B cell (primary cell): ENCODE data around the gene FBXL4. TPM values are rescaled to one million over a fixed set of nuclear protein-coding genes. Genes with fewer than 3 reads are reported as not detected.

Experiments used
- ATAC-seq: fragments of 200-7000 bp; cut with Tn5 transposase; one replicate; pipeline ENCODE4 v1.10.0; 2021; ENCODE audit warnings: low read depth, mild to moderate bottlenecking, moderate number of reproducible peaks, moderate library complexity
- CTCF ChIA-PET: fragments of 350-600 bp; sonication (Branson Sonifier 250); formaldehyde crosslinking; loops from one replicate; lab custom pipeline; 2021; ENCODE audit warnings: antibody characterized with exemption, inconsistent platforms; lab: Charles Lee
- POLR2A ChIA-PET: fragments of 350-600 bp; sonication (Branson Sonifier 250); formaldehyde crosslinking; loops from one replicate; lab custom pipeline; 2021; ENCODE audit warnings: antibody characterized with exemption; lab: Charles Lee
- DNase-seq: peaks from one replicate; pipeline ENCODE4 v3.0.0; 2013
- H2AFZ ChIP-seq: 2 replicates; pipeline ENCODE4 v1.6.1; 2012; ENCODE audit warnings: mild to moderate bottlenecking, low read depth, low read length; ENCODE audit not compliant: insufficient read depth, poor library complexity, severe bottlenecking
- H3K27ac ChIP-seq, 2 donors: 1 replicate in 1 of 2; 2 replicates in 1 of 2; pipeline ENCODE4 v1.5.1; 2012 to 2013; ENCODE audit warnings: low read length in 2 of 2, mild to moderate bottlenecking in 2 of 2, moderate library complexity in 1 of 2
- H3K27me3 ChIP-seq, 4 experiments: fragments of 200-600 bp in 1 of 4; sonication (generic) in 1 of 4; replicated peaks in 1 of 4; 1 replicate in 2 of 4; 2 replicates in 2 of 4; pipeline versions ENCODE4 v1.6.1 to v1.7.0; 2013 to 2016; ENCODE audit warnings: low read length in 3 of 4, mild to moderate bottlenecking in 2 of 4, mixed read lengths in 1 of 4, moderate library complexity in 1 of 4; ENCODE audit not compliant: insufficient read depth in 4 of 4, control insufficient read depth in 3 of 4; ENCODE audit errors: control extremely low read depth in 1 of 4
- H3K36me3 ChIP-seq, 2 experiments: replicated peaks in 1 of 2; 1 replicate in 1 of 2; 2 replicates in 1 of 2; pipeline versions ENCODE4 v1.6.1 to v1.7.1; 2013; ENCODE audit warnings: low read length in 1 of 2; ENCODE audit not compliant: insufficient read depth in 2 of 2, control insufficient read depth in 1 of 2; ENCODE audit errors: control extremely low read depth in 1 of 2, extremely low read depth in 1 of 2
- H3K4me1 ChIP-seq, 2 donors: fragments of 200-600 bp in 1 of 2; sonication (generic) in 1 of 2; 1 replicate in 1 of 2; 2 replicates in 1 of 2; pipeline versions ENCODE4 v1.5.1 to v1.6.1; 2013 to 2017; ENCODE audit warnings: low read length in 2 of 2; ENCODE audit not compliant: control insufficient read depth in 2 of 2, insufficient read depth in 2 of 2
- H3K4me2 ChIP-seq: replicated peaks from 2 replicates; pipeline ENCODE3; 2012; ENCODE audit warnings: mild to moderate bottlenecking, low read depth, low read length; ENCODE audit not compliant: poor library complexity, severe bottlenecking
- H3K4me3 ChIP-seq, 5 experiments: fragments of 200-600 bp in 1 of 5; sonication (generic) in 1 of 5; 1 replicate in 3 of 5; 2 replicates in 2 of 5; pipeline versions ENCODE4 v1.5.1 to v1.7.0; 2011 to 2016; ENCODE audit warnings: low read length in 4 of 5, mild to moderate bottlenecking in 4 of 5, low read depth in 2 of 5, control low read depth in 1 of 5, moderate library complexity in 1 of 5; ENCODE audit not compliant: insufficient read depth in 1 of 5; ENCODE audit errors: control extremely low read depth in 1 of 5, extremely low read depth in 1 of 5
- H3K79me2 ChIP-seq: fragments of 200-600 bp; sonication (generic); one replicate; pipeline ENCODE4 v1.6.0; 2016; ENCODE audit warnings: low read length; ENCODE audit not compliant: control insufficient read depth, insufficient read depth
- H3K9ac ChIP-seq: fragments of 200-600 bp; sonication (generic); 2 replicates; pipeline ENCODE4 v1.6.1; 2017; ENCODE audit warnings: mild to moderate bottlenecking, low read length, moderate library complexity
- H3K9me3 ChIP-seq, 3 donors: one replicate each; pipeline versions ENCODE4 v1.6.1 to v1.7.1; 2013; ENCODE audit warnings: low read length in 2 of 3; ENCODE audit not compliant: control insufficient read depth in 2 of 3, insufficient read depth in 1 of 3; ENCODE audit errors: control extremely low read depth in 1 of 3
- H4K20me1 ChIP-seq: 2 replicates; pipeline ENCODE4 v1.6.0; 2012; ENCODE audit warnings: mild to moderate bottlenecking, low read length; ENCODE audit not compliant: insufficient read depth, control insufficient read depth, poor library complexity, severe bottlenecking
- H3K27ac Mint-ChIP-seq: one replicate; pipeline ENCODE4 v1.8.0; 2021; ENCODE audit warnings: mixed read lengths
- H3K27me3 Mint-ChIP-seq: one replicate; pipeline ENCODE4 v1.8.0; 2021; ENCODE audit warnings: mixed read lengths
- H3K4me1 Mint-ChIP-seq: one replicate; pipeline ENCODE4 v1.8.0; 2021; ENCODE audit warnings: mixed read lengths
- H3K4me3 Mint-ChIP-seq: one replicate; pipeline ENCODE4 v1.8.0; 2021; ENCODE audit warnings: mixed read lengths
- H3K9me3 Mint-ChIP-seq: one replicate; pipeline ENCODE4 v1.8.0; 2022; ENCODE audit warnings: mixed read lengths; ENCODE audit not compliant: insufficient read depth
- EZH2 ChIP-seq: IDR thresholded peaks from 2 replicates; pipeline ENCODE4 v1.6.1; 2012; ENCODE audit warnings: borderline replicate concordance, low read depth, mild to moderate bottlenecking, moderate library complexity, low read length; ENCODE audit not compliant: insufficient read depth, poor library complexity, severe bottlenecking
- WGBS: methylation state at CpG from one replicate; pipeline ENCODE4 v1.1.5; 2013; ENCODE audit warnings: missing lambda C conversion rate; ENCODE audit not compliant: insufficient coverage; 5-methylcytosine and 5-hydroxymethylcytosine counted together
- intact Hi-C: fragments of 100-400 bp; cut with micrococcal nuclease; formaldehyde crosslinking; loops from one replicate; pipeline ENCODE4 v1.10.0; 2022
- polyA plus RNA-seq: library from polyadenylated mRNA; depleted of rRNA; stranded (reverse); fragments of >200 nt; gene quantifications from 2 replicates; pipeline ENCODE4 v1.2.3, GENCODE V29; 2012
- total RNA-seq, 2 donors: library from RNA; stranded (reverse); fragments of 120-200 nt in 1 of 2; gene quantifications; 1 replicate in 1 of 2; 2 replicates in 1 of 2; pipeline versions ENCODE4 v1.2.3 to v1.2.4, GENCODE V29; 2013 to 2022
- TF ChIP-seq, protein P1 (sequence below): fragments of 200-600 bp; IDR thresholded peaks from one replicate; pipeline ENCODE4 v1.8.0; 2022; ENCODE audit warnings: antibody characterized with exemption, mild to moderate bottlenecking

FBXL4 gene
- total and polyA plus RNA-seq, 2 donors (not counting 1 experiment from before 2014, with no cell fraction given), result 9.2 to 22.0 TPM

DNA sequence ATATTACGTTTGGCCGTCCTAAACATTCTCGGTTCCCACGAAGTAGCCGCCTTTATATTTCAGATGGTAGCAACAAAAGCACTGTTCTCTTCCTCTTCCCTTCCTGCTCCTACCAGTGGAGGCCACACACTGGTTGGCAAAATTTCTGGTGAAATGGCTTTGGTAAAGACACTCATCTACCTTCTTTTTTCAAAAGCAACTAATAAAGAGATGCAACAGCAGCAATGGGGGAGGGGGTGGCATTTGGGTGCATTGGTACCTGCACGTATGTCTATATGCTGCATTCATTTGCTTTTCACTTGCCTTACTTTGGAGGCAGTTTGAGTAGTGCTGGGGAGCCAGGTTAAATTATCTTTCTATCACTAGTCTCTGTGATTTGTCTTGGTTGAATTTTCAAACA lies 107.4 kb downstream of the FBXL4 start:
- H3K79me2 ChIP-seq, result no peaks in the 10 kb centered on the region
- no peak overlapping the region for H3K4me2 ChIP-seq
- peaks cover 28% of the 10 kb centered on the region for H3K4me1 Mint-ChIP-seq
- intact Hi-C loops, result loop anchor here (5.0 kb wide), 2 partner anchors 762 to 1627 kb away; no protein-coding TSS in a partner anchor
- no peaks in the 10 kb centered on the region for H3K9me3 Mint-ChIP-seq
- H3K36me3 ChIP-seq, result no peaks in the 10 kb centered on the region
- H3K27me3 ChIP-seq, result peaks cover 1 to 83% (median 76%) of the 10 kb centered on the region in 4 experiments
- ATAC-seq (no peak), DNase-seq (peak; percentile 2)
- TF ChIP-seq, protein P1, sequence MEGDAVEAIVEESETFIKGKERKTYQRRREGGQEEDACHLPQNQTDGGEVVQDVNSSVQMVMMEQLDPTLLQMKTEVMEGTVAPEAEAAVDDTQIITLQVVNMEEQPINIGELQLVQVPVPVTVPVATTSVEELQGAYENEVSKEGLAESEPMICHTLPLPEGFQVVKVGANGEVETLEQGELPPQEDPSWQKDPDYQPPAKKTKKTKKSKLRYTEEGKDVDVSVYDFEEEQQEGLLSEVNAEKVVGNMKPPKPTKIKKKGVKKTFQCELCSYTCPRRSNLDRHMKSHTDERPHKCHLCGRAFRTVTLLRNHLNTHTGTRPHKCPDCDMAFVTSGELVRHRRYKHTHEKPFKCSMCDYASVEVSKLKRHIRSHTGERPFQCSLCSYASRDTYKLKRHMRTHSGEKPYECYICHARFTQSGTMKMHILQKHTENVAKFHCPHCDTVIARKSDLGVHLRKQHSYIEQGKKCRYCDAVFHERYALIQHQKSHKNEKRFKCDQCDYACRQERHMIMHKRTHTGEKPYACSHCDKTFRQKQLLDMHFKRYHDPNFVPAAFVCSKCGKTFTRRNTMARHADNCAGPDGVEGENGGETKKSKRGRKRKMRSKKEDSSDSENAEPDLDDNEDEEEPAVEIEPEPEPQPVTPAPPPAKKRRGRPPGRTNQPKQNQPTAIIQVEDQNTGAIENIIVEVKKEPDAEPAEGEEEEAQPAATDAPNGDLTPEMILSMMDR, result no peak
- no peak for TF ChIP-seq EZH2
- H3K4me3 ChIP-seq, result no peak overlapping the region
- no peaks in the 10 kb centered on the region for H4K20me1 ChIP-seq
- no peak overlapping the region for H3K9ac ChIP-seq
- peaks cover 0 to 27% (median 0%) of the 10 kb centered on the region in 3 donors for H3K9me3 ChIP-seq
- peaks cover 78% of the 10 kb centered on the region for H3K27me3 Mint-ChIP-seq
- H3K27ac ChIP-seq, result no peak overlapping the region
- no peak overlapping the region for H2AFZ ChIP-seq
- H3K4me3 Mint-ChIP-seq, result no peak overlapping the region
- ChIA-PET CTCF (no interaction called here), POLR2A (no interaction called here)
- no peak overlapping the region for H3K27ac Mint-ChIP-seq
- 50% methylated on average over 1 of the region's 6 CpGs for WGBS
- peaks cover 32 to 49% of the 10 kb centered on the region in 2 donors for H3K4me1 ChIP-seq

DNA sequence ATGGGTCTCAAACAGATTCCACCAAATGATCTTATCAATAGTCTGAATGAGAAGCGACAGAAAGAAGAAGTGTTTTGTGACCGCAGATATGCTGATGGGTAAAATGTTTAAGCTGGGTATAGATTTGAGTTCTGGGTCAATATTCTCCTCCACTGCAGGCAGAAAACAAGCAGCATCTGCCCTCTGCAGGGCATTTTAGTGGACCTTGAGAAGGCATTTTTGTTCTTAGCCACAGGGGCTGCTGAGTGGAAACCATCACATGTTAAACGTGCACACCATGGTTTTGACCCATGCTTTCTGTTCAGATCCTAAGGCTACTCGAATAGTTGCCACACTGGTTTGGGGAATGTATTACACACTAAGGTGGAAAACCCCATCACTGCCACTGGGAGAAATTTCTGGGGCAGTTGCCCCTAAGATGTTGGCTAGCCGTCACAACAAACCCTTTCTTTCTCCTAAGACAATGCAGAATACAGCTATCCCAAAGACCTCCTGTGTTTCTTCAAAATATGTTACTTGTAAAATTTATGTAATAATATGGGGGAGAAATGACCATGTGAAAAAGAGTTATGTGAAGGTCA lies 107.9 kb downstream of the FBXL4 start:
- DNase-seq (peak; percentile 12), ATAC-seq (no peak)
- Histone ChIP-seq H3K36me3 (no peaks in the 10 kb centered on the region), H3K9ac (no peak overlapping the region), H4K20me1 (no peaks in the 10 kb centered on the region), H3K27me3 (peaks cover 1 to 79% (median 74%) of the 10 kb centered on the region in 4 experiments), H3K9me3 (peaks cover 0 to 27% (median 0%) of the 10 kb centered on the region in 3 donors), H3K4me3 (no peak overlapping the region), H2AFZ (no peak overlapping the region), H3K4me1 (peaks cover 30 to 47% of the 10 kb centered on the region in 2 donors), H3K79me2 (no peaks in the 10 kb centered on the region), H3K4me2 (no peak overlapping the region), H3K27ac (no peak overlapping the region)
- no peak overlapping the region for H3K27ac Mint-ChIP-seq
- no peak overlapping the region for H3K4me3 Mint-ChIP-seq
- POLR2A ChIA-PET, result no interaction called here
- H3K9me3 Mint-ChIP-seq, result no peaks in the 10 kb centered on the region
- H3K27me3 Mint-ChIP-seq, result peaks cover 78% of the 10 kb centered on the region
- WGBS, result 20% methylated on average over 2 of the region's 5 CpGs
- TF ChIP-seq, protein P1, result no peak
- no peak for TF ChIP-seq EZH2
- intact Hi-C loops, result loop anchor here (5.0 to 10.0 kb wide), 3 partner anchors 762 to 1915 kb away; partner anchors contain the start of gene KLHL32
- CTCF ChIA-PET, result no interaction called here
- H3K4me1 Mint-ChIP-seq, result peaks cover 27% of the 10 kb centered on the region
